ENCODE data around the gene XKR8.

DNA sequence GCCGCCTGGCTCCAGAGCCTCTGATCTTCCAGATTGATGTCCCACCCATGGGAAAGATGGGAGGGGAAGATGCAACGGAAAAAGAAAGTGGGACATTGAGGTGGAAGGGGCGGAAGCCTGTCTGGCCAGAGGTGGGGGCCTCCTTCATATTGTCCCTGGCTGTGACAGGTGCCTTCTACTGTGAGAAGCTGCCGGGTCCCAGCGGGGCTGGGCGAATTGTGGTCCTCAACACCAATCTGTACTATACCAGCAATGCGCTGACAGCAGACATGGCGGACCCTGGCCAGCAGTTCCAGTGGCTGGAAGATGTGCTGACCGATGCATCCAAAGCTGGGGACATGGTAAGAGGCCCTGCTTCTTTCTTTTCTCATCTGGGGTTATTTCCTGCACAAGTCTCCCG lies 5.6 kb upstream of the XKR8 start:
- TF ChIP-seq, protein P1, sequence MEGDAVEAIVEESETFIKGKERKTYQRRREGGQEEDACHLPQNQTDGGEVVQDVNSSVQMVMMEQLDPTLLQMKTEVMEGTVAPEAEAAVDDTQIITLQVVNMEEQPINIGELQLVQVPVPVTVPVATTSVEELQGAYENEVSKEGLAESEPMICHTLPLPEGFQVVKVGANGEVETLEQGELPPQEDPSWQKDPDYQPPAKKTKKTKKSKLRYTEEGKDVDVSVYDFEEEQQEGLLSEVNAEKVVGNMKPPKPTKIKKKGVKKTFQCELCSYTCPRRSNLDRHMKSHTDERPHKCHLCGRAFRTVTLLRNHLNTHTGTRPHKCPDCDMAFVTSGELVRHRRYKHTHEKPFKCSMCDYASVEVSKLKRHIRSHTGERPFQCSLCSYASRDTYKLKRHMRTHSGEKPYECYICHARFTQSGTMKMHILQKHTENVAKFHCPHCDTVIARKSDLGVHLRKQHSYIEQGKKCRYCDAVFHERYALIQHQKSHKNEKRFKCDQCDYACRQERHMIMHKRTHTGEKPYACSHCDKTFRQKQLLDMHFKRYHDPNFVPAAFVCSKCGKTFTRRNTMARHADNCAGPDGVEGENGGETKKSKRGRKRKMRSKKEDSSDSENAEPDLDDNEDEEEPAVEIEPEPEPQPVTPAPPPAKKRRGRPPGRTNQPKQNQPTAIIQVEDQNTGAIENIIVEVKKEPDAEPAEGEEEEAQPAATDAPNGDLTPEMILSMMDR (IDR thresholded peaks at IDR 0.05) = no peak
- TF ChIP-seq POLR2A (IDR thresholded peaks at IDR 0.05) = no peak

Data from heart left ventricle (tissue), 13 donors.